GM19099 (cell line): ENCODE results near the gene RAB5B.

ENCODE experiments used
- POLR2A ChIP-seq: IDR thresholded peaks from 3 replicates; pipeline ENCODE4 v1.6.1; 2011; ENCODE audit warnings: low read depth; ENCODE audit not compliant: insufficient read length; ENCODE audit errors: extremely low read depth

The RAB5B gene

GRCh38 chr12:55993230-55993853, 19.5 kb downstream of the RAB5B start:
- no peak for TF ChIP-seq POLR2A

- no peak for TF ChIP-seq POLR2A
Observed at GRCh38 chr12:55995366-55995765, 21.5 kb downstream of the RAB5B start.

- no peak for TF ChIP-seq POLR2A
Observed at GRCh38 chr12:55996201-55996714, 22.4 kb downstream of the RAB5B start.

GRCh38 chr12:55996715-55997534, 23.0 kb downstream of the RAB5B start, which contains the start of gene SUOX:
Gene SUOX, plus strand, starts transcription at chr12:55997276. Its CDS starts 4,946 bp downstream, at chr12:56002222.
- TF ChIP-seq POLR2A: peak; percentile 61

GRCh38 chr12:55997535-55997859, 23.6 kb downstream of the RAB5B start:
- TF ChIP-seq POLR2A: no peak

- TF ChIP-seq POLR2A: no peak
Observed at GRCh38 chr12:56001487-56002100, 27.7 kb downstream of the RAB5B start.

- TF ChIP-seq POLR2A: no peak
Observed at GRCh38 chr12:56004211-56004610, 30.3 kb downstream of the RAB5B start.

GRCh38 chr12:56007564-56008559, 34.0 kb downstream of the RAB5B start:
- peak; percentile 4 for TF ChIP-seq POLR2A

GRCh38 chr12:56010111-56010570, 36.3 kb downstream of the RAB5B start:
- TF ChIP-seq POLR2A: no peak

GRCh38 chr12:56011509-56012090, 37.7 kb downstream of the RAB5B start:
- TF ChIP-seq POLR2A: no peak

GRCh38 chr12:56013482-56013881, 39.6 kb downstream of the RAB5B start:
- no peak for TF ChIP-seq POLR2A

- TF ChIP-seq POLR2A: no peak
Observed at GRCh38 chr12:56014205-56014604, 40.3 kb downstream of the RAB5B start.

GRCh38 chr12:56017181-56017580, 43.3 kb downstream of the RAB5B start:
- TF ChIP-seq POLR2A: no peak

- TF ChIP-seq POLR2A: no peak
Observed at GRCh38 chr12:56018356-56018755, 44.5 kb downstream of the RAB5B start.

- no peak for TF ChIP-seq POLR2A
Observed at GRCh38 chr12:56020423-56021184, 46.7 kb downstream of the RAB5B start, which contains the start of gene IKZF4. Gene IKZF4, plus strand, starts transcription at chr12:56021043. Its CDS starts 451 bp downstream, at chr12:56021494.
